Stimulated activated memory B cell treated with anti-CD40 and anti-IgM and Interleukin-4, amounts not matched to agents 10 μg/mL and 1 μg/mL and 100 μg/mL, for 72 hours (primary cell): ENCODE data around the gene PHYH.

Source experiments
- ATAC-seq: fragments of 150-1000 bp; cut with Tn5 transposase; 2 replicates; pipeline ENCODE4 v1.10.0; 2021
- H3K27ac Mint-ChIP-seq: one replicate; pipeline ENCODE4 v1.8.0; 2022; ENCODE audit warnings: mild to moderate bottlenecking, mixed read lengths
- H3K27me3 Mint-ChIP-seq: one replicate; pipeline ENCODE4 v1.8.0; 2022; ENCODE audit warnings: mixed read lengths
- H3K36me3 Mint-ChIP-seq: one replicate; pipeline ENCODE4 v1.8.0; 2022; ENCODE audit warnings: mixed read lengths
- H3K4me1 Mint-ChIP-seq: one replicate; pipeline ENCODE4 v1.8.0; 2022; ENCODE audit warnings: mixed read lengths
- H3K4me3 Mint-ChIP-seq: one replicate; pipeline ENCODE4 v1.8.0; 2022; ENCODE audit warnings: mild to moderate bottlenecking, moderate library complexity, mixed read lengths
- H3K9me3 Mint-ChIP-seq: one replicate; pipeline ENCODE4 v1.8.0; 2022; ENCODE audit warnings: mixed read lengths

Gene PHYH

GRCh38 chr10:13299437-13300287 lies at the start of gene PHYH:
Gene PHYH, minus strand, starts transcription at chr10:13300064. Its CDS starts 22 bp downstream, at chr10:13300042.
- no peaks in the 10 kb centered on the region for H3K27me3 Mint-ChIP-seq
- peak within 1 kb of the TSS; percentile 80 for H3K4me3 Mint-ChIP-seq
- ATAC-seq: peak; percentile 89
- H3K36me3 Mint-ChIP-seq: no peaks in the 10 kb centered on the region
- peaks cover 30% of the 10 kb centered on the region for H3K4me1 Mint-ChIP-seq
- no peaks in the 10 kb centered on the region for H3K9me3 Mint-ChIP-seq
- peak within 1 kb of the TSS; percentile 79 for H3K27ac Mint-ChIP-seq

GRCh38 chr10:13348216-13349017 lies 48.6 kb upstream of the PHYH start, which contains the start of gene SEPHS1:
Gene SEPHS1, minus strand, starts transcription at chr10:13348293. Its CDS starts 3,343 bp downstream, at chr10:13344950.
- Mint-ChIP-seq H3K4me1 (peaks cover 50% of the 10 kb centered on the region), H3K27me3 (peaks cover 40% of the 10 kb centered on the region), H3K36me3 (peaks cover 9% of the 10 kb centered on the region), H3K9me3 (no peaks in the 10 kb centered on the region), H3K4me3 (peak within 1 kb of the TSS; percentile 88), H3K27ac (peak within 1 kb of the TSS; percentile 78)
- ATAC-seq: peak; percentile 84

GRCh38 chr10:13347500-13348156 lies 47.8 kb upstream of the PHYH start:
- peaks cover 32% of the 10 kb centered on the region for H3K27me3 Mint-ChIP-seq
- peak overlapping the region; percentile 78 for H3K27ac Mint-ChIP-seq
- no peaks in the 10 kb centered on the region for H3K9me3 Mint-ChIP-seq
- H3K4me1 Mint-ChIP-seq: peaks cover 48% of the 10 kb centered on the region
- ATAC-seq: peak; percentile 82
- H3K4me3 Mint-ChIP-seq: peak overlapping the region; percentile 68
- H3K36me3 Mint-ChIP-seq: peaks cover 9% of the 10 kb centered on the region

GRCh38 chr10:13347043-13347499 lies 47.2 kb upstream of the PHYH start:
- Mint-ChIP-seq H3K27me3 (peaks cover 26% of the 10 kb centered on the region), H3K27ac (peak overlapping the region; percentile 60), H3K9me3 (no peaks in the 10 kb centered on the region), H3K4me3 (peak overlapping the region; percentile 76), H3K36me3 (peaks cover 9% of the 10 kb centered on the region), H3K4me1 (peaks cover 42% of the 10 kb centered on the region)
- ATAC-seq: peak; percentile 69

- Mint-ChIP-seq H3K9me3 (no peaks in the 10 kb centered on the region), H3K4me1 (peaks cover 36% of the 10 kb centered on the region), H3K27ac (peak overlapping the region; percentile 60), H3K4me3 (peak overlapping the region; percentile 76), H3K36me3 (peaks cover 9% of the 10 kb centered on the region), H3K27me3 (peaks cover 21% of the 10 kb centered on the region)
- no peak for ATAC-seq
Measured at GRCh38 chr10:13346283-13347042, 46.6 kb upstream of the PHYH start.

- Mint-ChIP-seq H3K27me3 (no peaks in the 10 kb centered on the region), H3K36me3 (peaks cover 30% of the 10 kb centered on the region), H3K4me3 (no peak overlapping the region), H3K27ac (no peak overlapping the region), H3K4me1 (peaks cover 26% of the 10 kb centered on the region), H3K9me3 (no peaks in the 10 kb centered on the region)
- peak; percentile 78 for ATAC-seq
Measured at GRCh38 chr10:13340626-13341376, 40.9 kb upstream of the PHYH start.

GRCh38 chr10:13340068-13340467 lies 40.2 kb upstream of the PHYH start:
- ATAC-seq: no peak
- H3K27me3 Mint-ChIP-seq: no peaks in the 10 kb centered on the region
- no peak overlapping the region for H3K4me3 Mint-ChIP-seq
- peaks cover 36% of the 10 kb centered on the region for H3K36me3 Mint-ChIP-seq
- no peaks in the 10 kb centered on the region for H3K9me3 Mint-ChIP-seq
- no peak overlapping the region for H3K27ac Mint-ChIP-seq
- H3K4me1 Mint-ChIP-seq: peaks cover 25% of the 10 kb centered on the region

GRCh38 chr10:13338390-13339110 lies 38.7 kb upstream of the PHYH start:
- Mint-ChIP-seq H3K27ac (no peak overlapping the region), H3K9me3 (no peaks in the 10 kb centered on the region), H3K4me3 (no peak overlapping the region), H3K4me1 (peaks cover 25% of the 10 kb centered on the region), H3K36me3 (peaks cover 42% of the 10 kb centered on the region), H3K27me3 (no peaks in the 10 kb centered on the region)
- no peak for ATAC-seq

- Mint-ChIP-seq H3K27ac (no peak overlapping the region), H3K4me1 (peaks cover 25% of the 10 kb centered on the region), H3K4me3 (no peak overlapping the region), H3K9me3 (no peaks in the 10 kb centered on the region), H3K27me3 (no peaks in the 10 kb centered on the region), H3K36me3 (peaks cover 46% of the 10 kb centered on the region)
- ATAC-seq: no peak
Measured at GRCh38 chr10:13337827-13338196, 37.9 kb upstream of the PHYH start.

GRCh38 chr10:13337128-13337826 lies 37.4 kb upstream of the PHYH start:
- no peak for ATAC-seq
- H3K27me3 Mint-ChIP-seq: no peaks in the 10 kb centered on the region
- H3K36me3 Mint-ChIP-seq: peaks cover 52% of the 10 kb centered on the region
- H3K4me1 Mint-ChIP-seq: peaks cover 25% of the 10 kb centered on the region
- H3K27ac Mint-ChIP-seq: no peak overlapping the region
- H3K9me3 Mint-ChIP-seq: no peaks in the 10 kb centered on the region
- H3K4me3 Mint-ChIP-seq: no peak overlapping the region

GRCh38 chr10:13335881-13336280 lies 36.0 kb upstream of the PHYH start:
- H3K36me3 Mint-ChIP-seq: peaks cover 66% of the 10 kb centered on the region

GRCh38 chr10:13334556-13334955 lies 34.7 kb upstream of the PHYH start:
- peaks cover 20% of the 10 kb centered on the region for H3K4me1 Mint-ChIP-seq
- no peak for ATAC-seq
- no peak overlapping the region for H3K27ac Mint-ChIP-seq
- no peaks in the 10 kb centered on the region for H3K27me3 Mint-ChIP-seq
- H3K36me3 Mint-ChIP-seq: peaks cover 71% of the 10 kb centered on the region
- H3K4me3 Mint-ChIP-seq: no peak overlapping the region
- H3K9me3 Mint-ChIP-seq: no peaks in the 10 kb centered on the region

More at GRCh38 chr10:13335881-13336280, 36.0 kb upstream of the PHYH start:
- Mint-ChIP-seq H3K4me1 (peaks cover 20% of the 10 kb centered on the region), H3K9me3 (no peaks in the 10 kb centered on the region), H3K27me3 (no peaks in the 10 kb centered on the region), H3K27ac (no peak overlapping the region), H3K4me3 (no peak overlapping the region)
- peak; percentile 73 for ATAC-seq

GRCh38 chr10:13331646-13332045 lies 31.8 kb upstream of the PHYH start:
- Mint-ChIP-seq H3K27ac (no peak overlapping the region), H3K4me1 (peaks cover 15% of the 10 kb centered on the region), H3K4me3 (no peak overlapping the region), H3K9me3 (no peaks in the 10 kb centered on the region), H3K36me3 (peaks cover 73% of the 10 kb centered on the region), H3K27me3 (no peaks in the 10 kb centered on the region)
- ATAC-seq: no peak
